ENCODE measurements around the gene PCDHB12.
"Not testable (repeated sequence)": the region's sequence is repeated elsewhere in the genome, so short reads cannot be mapped to it uniquely, and the experiment has no call there.

DNA sequence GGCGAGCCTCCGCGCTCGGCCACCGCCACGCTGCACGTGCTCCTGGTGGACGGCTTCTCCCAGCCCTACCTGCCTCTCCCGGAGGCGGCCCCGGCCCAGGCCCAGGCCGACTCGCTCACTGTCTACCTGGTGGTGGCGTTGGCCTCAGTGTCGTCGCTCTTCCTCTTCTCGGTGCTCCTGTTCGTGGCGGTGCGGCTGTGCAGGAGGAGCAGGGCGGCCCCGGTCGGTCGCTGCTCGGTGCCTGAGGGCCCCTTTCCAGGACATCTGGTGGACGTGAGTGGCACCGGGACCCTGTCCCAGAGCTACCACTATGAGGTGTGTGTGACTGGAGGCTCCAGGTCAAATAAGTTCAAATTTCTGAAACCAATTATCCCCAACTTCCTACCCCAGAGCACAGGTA, 2.3 kb downstream of the PCDHB12 start:
- TF ChIP-seq CTCF (conservative IDR thresholded peaks at IDR 0.05; ENCODE audit: low read depth, low read length); EZH2 (IDR thresholded peaks at IDR 0.05; ENCODE audit: borderline replicate concordance, low read depth, low read length, poor library complexity, severe bottlenecking): not testable (repeated sequence)
